SW480 (cell line): ENCODE measurements around the gene DPP10.

Source experiments
- DNase-seq: peaks from one replicate; pipeline ENCODE4 v3.0.0-alpha.2; 2016; ENCODE audit warnings: low spot score

Gene DPP10

DNA sequence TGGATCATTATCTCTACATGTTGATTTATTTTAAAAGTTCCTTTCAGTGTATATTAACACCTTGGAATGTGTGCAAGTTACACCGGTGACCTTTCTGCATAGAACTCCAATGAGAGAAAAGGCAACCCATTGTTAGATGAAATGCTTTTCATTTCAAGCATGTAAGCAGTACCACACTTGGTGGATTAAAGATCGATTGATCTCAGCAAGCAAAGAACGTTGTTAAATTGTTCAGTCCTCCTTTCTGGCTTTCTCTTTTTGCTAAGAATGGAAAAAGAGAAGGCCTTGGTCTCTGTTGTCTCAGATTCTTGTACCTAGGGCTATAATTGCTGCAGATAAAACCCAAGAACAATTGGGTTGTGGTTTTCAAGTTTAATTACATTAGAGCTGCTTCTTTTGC is 843.0 kb downstream of the DPP10 start:
- no peak for DNase-seq

DNA sequence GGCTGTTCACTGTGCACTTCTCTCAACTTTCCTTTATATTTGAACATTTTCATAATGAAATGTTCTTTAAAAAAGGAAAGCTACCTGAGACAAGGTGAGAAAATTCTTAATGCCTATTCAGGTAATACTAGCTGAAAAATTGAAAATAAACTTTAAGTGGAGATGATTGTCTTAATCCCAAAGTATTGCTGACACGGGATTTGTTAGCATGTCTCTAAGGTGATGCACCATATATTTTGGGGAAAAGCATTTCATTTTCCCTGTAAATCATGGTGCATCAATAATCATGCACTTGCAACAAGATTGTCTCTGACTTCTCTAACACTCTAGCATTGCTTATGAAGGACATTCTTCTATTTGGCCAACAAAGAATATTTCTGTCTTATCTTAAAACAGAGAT is 848.0 kb downstream of the DPP10 start:
- no peak for DNase-seq

DNA sequence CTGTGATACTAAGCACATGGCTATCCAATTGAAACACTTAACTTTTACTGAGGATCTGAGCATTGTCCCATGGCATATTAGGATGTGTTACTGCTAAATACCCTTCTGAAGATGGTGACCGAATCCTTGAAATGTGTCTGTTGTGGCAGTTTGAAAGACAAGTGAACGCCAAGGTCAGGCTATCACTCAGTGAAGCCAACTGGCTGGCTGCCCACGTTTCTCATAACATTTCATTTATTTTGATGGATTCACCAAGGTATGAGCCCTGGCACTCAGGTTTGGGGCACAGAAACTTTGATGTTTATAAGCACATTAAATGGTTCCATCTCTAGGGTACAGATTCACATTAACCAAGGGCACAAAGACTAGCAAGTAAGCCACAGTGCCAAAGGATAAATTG is 850.3 kb downstream of the DPP10 start:
- DNase-seq, result no peak

- DNase-seq, result no peak
Measured at GRCh38 chr2:115294999-115295398, 852.6 kb downstream of the DPP10 start.

DNA sequence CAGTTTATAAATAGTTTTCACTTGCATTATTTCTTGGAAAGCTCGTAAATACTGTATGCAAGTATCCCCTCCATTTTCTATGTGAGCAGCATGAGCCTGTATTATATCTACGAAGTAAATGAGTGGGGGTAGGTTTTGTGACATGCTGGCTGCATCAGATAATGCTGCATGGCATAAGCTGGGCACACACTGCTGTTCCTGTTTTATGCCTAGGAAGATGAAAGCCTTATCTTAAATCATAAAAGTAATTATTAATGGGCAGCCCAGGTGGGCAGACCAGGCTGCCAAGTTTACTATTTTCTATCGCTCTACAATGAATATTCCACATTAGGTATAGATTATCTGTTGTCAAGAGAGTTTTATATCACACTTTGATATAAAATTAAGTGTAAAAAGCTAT is 854.6 kb downstream of the DPP10 start:
- no peak for DNase-seq

- DNase-seq, result no peak
Measured at GRCh38 chr2:115299199-115299598, 856.8 kb downstream of the DPP10 start.

DNA sequence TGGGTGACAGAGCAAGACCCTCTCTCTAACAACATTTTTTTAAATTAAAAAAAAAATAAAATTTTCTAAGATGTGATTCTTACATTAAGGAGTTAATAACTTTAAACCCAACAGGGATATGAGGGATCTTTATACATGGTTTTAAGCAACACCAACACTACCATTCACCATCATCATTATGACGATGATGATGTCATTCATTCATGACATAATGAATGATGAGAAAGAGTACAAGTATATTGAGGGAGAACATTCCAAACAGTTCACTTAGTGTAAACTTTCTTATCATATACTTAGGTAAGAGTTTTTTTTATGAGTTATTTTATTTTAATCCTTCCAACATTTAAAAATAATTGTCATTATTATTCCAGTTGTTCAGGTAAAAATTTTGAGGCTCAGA is 863.3 kb downstream of the DPP10 start:
- DNase-seq, result no peak

GRCh38 chr2:115314119-115314518 is 871.7 kb downstream of the DPP10 start:
- DNase-seq, result no peak

DNA sequence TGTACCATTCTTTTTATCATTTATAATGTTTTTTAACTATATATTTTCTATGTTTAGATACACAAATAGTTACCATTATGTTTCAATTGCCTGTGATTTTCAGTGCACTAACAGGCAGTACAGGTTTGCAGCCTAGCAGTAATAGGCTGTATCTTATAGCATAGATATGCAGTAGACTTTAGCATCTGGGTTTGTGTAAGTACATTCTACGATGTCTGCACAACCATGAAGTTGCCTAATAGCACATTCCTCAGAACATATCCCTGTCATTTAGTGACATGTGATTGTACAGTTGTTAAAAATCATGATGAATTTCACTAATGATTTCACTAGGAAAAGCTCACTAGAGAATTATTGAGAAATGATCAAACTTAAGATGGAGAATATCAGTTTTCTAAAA is 884.6 kb downstream of the DPP10 start:
- DNase-seq, result no peak

- no peak for DNase-seq
Measured at GRCh38 chr2:115359550-115359949, 917.1 kb downstream of the DPP10 start.

GRCh38 chr2:115364093-115364492 is 921.7 kb downstream of the DPP10 start:
- no peak for DNase-seq

DNA sequence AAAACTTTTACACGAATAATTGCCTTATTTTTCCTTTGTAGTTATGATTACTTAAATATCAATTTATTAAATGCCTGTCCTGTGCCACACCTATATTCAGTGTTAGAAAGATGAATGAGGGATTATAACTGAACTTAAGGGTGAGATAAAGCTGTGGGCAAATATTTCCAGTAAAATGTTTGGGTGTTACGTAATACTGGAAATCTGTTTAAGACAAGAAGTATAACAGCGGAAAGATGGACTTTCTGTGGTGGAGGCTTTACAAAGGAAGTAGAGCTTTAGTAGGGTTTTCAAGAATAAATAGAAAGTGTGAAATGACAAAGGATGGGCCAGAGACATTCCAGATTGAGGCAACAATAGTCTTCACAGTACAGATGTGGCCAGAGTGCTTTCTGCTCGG is 927.0 kb downstream of the DPP10 start:
- no peak for DNase-seq

DNA sequence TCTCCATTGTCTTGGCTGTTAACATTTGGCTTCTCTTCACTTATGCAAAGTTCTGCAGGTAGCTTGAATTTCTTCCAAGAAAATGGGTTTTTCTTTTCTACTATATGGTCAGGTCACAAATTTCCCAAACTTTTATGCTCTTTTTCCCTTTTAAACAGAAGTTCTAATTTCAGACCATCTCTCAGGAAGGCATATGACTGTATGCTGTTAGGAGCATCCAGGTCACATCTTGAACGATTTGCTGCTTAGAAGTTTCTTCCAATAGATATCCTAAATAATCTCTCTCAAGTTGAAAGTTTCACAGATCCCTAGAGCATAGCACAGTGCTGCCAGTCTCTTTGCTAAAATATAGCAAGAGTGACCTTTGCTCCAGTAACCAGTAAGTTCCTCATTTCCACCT is 932.5 kb downstream of the DPP10 start:
- DNase-seq, result no peak

DNA sequence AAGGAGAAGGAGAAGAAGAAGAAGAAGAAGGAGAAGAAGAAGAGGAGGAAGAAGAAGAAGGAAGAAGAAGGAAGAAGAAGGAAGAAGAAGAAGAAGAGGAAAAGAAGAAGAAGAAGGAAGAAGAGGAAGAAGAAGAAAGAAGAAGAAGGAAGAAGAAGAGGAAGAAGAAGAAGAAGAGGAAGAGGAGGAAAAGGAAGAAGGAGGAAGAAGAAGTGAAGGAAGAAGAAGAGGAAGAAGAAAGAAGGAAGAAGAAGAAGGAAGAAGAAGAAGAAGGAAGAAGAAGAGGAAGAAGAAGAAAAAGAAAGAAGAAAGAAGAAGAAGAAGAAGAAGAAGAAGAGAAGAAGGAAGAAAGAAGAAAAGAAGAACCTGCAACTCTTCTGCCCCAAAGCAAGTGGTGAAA is 942.0 kb downstream of the DPP10 start:
- no peak for DNase-seq

DNA sequence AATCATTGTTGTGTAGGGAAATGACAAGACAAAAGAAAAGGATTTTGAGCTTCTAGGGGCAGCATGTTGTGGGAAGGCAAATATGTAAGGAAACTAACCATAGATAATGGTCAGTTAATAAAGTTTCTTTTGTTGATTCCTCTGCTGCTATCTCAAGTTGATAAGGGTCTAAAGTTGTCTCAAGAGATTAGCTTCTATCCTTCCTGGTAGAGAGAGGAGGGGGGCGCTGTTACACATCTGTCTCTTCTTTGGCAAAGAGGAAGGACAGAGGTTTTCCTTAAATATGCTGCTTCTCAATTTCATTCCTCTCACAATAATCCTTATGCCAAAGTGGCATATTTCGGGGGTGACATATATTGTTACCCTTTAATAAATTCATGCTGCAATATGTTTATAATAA is 944.0 kb downstream of the DPP10 start:
- no peak for DNase-seq

DNA sequence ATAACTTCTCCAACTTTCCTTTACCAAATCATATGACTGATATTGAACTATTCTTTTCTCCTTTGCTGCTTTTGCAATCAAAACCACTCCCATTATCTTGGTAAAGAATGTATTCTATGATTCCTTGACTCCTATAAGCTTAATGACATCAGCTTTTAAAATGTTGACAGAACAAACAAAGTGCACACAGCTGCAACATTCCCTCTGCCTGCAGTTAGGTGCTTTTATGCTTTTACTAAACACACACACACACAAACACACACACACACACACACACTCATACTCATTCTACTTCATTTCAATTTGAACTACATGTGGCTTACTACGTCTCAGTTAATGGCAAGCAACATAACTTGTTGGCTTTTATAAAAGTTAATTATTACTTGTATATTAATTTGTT is 946.6 kb downstream of the DPP10 start:
- no peak for DNase-seq

GRCh38 chr2:115389898-115390565 is 947.6 kb downstream of the DPP10 start:
- DNase-seq, result no peak

GRCh38 chr2:115396579-115396978 is 954.1 kb downstream of the DPP10 start:
- no peak for DNase-seq

GRCh38 chr2:115400940-115401339 is 958.5 kb downstream of the DPP10 start:
- DNase-seq, result no peak

GRCh38 chr2:115412501-115412900 is 970.1 kb downstream of the DPP10 start:
- DNase-seq, result no peak

DNA sequence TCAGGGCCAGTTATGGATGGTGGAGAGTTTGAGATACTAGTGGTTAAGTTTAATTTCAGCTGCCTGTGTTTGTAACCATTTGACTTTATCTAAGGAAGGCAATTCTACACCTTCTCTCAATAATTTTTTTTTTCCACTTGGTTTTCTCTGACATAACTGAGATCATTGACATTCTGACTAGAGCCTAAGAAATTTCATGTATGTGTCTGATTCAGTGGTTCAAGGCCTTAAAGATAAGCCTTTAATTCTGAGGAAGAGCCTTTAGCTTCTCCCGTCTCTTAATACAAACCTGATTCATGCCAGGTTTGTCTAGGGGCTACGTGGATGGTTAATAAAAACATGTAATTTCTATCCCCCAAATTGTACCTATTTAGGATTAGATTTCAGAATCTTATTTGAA is 971.4 kb downstream of the DPP10 start:
- DNase-seq, result no peak

- no peak for DNase-seq
Measured at GRCh38 chr2:115414466-115414865, 972.0 kb downstream of the DPP10 start.

- DNase-seq, result no peak
Measured at GRCh38 chr2:115422004-115422634, 979.7 kb downstream of the DPP10 start.

GRCh38 chr2:115427436-115427835 is 985.0 kb downstream of the DPP10 start:
- DNase-seq, result no peak
